A549 treated with AZD2906 at 1 μM for 4 hours (cell line): Measurements from ENCODE around the gene MAP3K4. TPM values are rescaled to one million over a fixed set of nuclear protein-coding genes. Genes with fewer than 3 reads are reported as not detected.

Experiments
- total RNA-seq: library from RNA; stranded (reverse); fragments of 200-300 nt; extraction: Qiagen RNA extraction; gene quantifications from 5 replicates; pipeline ENCODE4 v1.2.3, GENCODE V29; 2022

Gene MAP3K4
- total RNA-seq = 10.7 to 12.3 TPM (median 10.9 TPM) in 5 replicates

GRCh38 chr6:160991406-160992060 is at the start of gene MAP3K4:
TSS of gene MAP3K4 (plus strand) at chr6:160991769. CDS start at chr6:160991932, 163 bp downstream.

